Measurements from ENCODE around the gene SP1. TPM values are rescaled to one million over a fixed set of nuclear protein-coding genes. Genes with fewer than 3 reads are reported as not detected.

SP1 gene
- total and polyA plus RNA-seq, 9 of the 15 experiments (the other 6 are each of a cell fraction or from before 2014, with no cell fraction given), result 8.0 to 65.5 (median 41.6) TPM

DNA sequence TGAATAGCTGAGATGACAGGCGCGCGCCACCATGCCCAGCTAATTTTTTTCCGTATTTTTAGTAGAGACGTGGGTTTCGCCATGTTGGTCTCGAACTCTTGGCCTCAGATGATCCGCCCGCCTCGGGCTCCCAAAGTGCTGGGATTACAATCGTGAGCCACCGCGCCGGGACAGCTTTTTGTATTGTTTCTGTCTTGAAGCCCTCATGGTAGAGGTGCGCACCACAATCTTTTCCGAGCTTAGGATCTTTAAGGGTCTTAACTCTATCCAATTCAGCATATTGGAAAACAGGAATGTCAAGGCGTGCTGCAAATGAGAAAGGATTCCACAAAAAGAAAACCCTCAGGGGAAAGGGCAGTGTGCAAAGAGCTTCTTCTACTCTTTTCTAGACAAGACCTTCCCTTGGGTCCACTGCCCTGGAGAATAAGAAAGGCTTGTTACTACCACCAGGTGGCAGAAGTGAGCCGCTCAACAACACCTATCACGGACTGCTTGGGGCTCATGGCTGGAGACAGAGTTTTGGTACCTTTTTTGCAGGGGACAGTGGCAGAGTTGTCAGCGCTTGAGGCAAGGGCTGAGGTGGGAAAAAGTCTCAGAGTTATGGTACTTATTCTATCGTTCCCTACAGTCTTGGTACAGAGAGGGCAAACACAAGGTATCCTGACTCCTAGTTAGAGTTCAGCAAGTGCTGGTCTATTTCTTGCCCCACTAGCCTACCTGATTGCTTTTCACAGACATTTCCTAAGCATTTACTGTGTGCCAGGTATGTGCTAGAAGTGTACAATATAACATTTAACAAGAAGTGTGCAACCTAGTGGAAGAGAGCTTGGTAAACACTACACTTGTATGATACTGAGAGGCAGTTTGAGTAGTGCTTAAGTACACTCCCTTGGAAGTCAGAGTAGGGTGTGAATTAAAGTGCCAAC is 27.4 kb upstream of the SP1 start:
- H2AFZ ChIP-seq (ENCODE audit: low read depth, low read length), result peak overlapping the region; percentile 90
- ATAC-seq (peak; percentile 95), DNase-seq (ENCODE audit: extremely low read depth in 1 of 4, low spot score in 3 of 4) (peak; percentile 71 to 93 (median 74)), FAIRE-seq (peak; percentile 95)
- no peak overlapping the region for H3K27ac ChIP-seq (ENCODE audit: extremely low read depth, low read depth, low read length)
- H3K79me2 ChIP-seq (ENCODE audit: control insufficient read depth, insufficient read depth, low read length), result no peaks in the 10 kb centered on the region
- peak overlapping the region; percentile 39 to 43; a peak in 2 of 4 replicates for H3K9ac ChIP-seq (ENCODE audit: insufficient read depth in 1 of 2, low read depth in 2 of 2, low read length in 2 of 2)
- ChIA-PET CTCF (ENCODE audit: low intra/inter-chr PET ratio) (interaction anchor here (0.6 to 4.3 kb wide), 10 partner anchors 29 to 306 kb away, joined by 3 to 43 read pairs (median 5); partner anchors contain the start of genes AMHR2, NPFF, PCBP2 and SP1), POLR2A (interaction anchor here (0.6 to 1.5 kb wide), 17 partner anchors 13 to 195 kb away, joined by 3 to 9 read pairs (median 4); partner anchors contain the start of genes AMHR2, SP7 and TARBP2)
- H3K36me3 ChIP-seq (ENCODE audit: control insufficient read depth, insufficient read depth, low read length), result no peaks in the 10 kb centered on the region
- no peak overlapping the region for H3K4me3 ChIP-seq
- H3K9me3 ChIP-seq (replicated peaks; ENCODE audit: control insufficient read depth, insufficient read depth, low read depth, low read length), result no peaks in the 10 kb centered on the region
- BruUV-seq (replicated peaks), result no TSS peak
- intact Hi-C loops (cut with micrococcal nuclease), result loop anchor here (1.0 kb wide), 4 partner anchors 30 to 156 kb away; no protein-coding TSS in a partner anchor
- no peaks in the 10 kb centered on the region for H3K9me1 ChIP-seq (ENCODE audit: control insufficient read depth, insufficient read depth, low read length)
- H4K20me1 ChIP-seq (replicated peaks; ENCODE audit: control insufficient read depth, insufficient read depth, low read length), result no peaks in the 10 kb centered on the region
- in situ Hi-C loops (cut with MboI), result no loop called here
- 46% methylated on average over 21 of the region's 21 CpGs for WGBS (ENCODE audit: insufficient coverage, low coverage, missing lambda C conversion rate)
- H3K4me1 ChIP-seq (replicated peaks in 1 of 2; ENCODE audit: control insufficient read depth in 2 of 2, insufficient read depth in 2 of 2, low read length in 2 of 2), result peaks cover 12 to 17% of the 10 kb centered on the region in 2 experiments
- H3K4me2 ChIP-seq (ENCODE audit: insufficient read depth, low read length), result peak overlapping the region; percentile 42; the same call in 1 of the 2 replicates
- H3K27me3 ChIP-seq (ENCODE audit: control insufficient read depth in 2 of 2, insufficient read depth in 2 of 2, low read length in 2 of 2), result no peaks in the 10 kb centered on the region
- TF ChIP-seq, protein P1, sequence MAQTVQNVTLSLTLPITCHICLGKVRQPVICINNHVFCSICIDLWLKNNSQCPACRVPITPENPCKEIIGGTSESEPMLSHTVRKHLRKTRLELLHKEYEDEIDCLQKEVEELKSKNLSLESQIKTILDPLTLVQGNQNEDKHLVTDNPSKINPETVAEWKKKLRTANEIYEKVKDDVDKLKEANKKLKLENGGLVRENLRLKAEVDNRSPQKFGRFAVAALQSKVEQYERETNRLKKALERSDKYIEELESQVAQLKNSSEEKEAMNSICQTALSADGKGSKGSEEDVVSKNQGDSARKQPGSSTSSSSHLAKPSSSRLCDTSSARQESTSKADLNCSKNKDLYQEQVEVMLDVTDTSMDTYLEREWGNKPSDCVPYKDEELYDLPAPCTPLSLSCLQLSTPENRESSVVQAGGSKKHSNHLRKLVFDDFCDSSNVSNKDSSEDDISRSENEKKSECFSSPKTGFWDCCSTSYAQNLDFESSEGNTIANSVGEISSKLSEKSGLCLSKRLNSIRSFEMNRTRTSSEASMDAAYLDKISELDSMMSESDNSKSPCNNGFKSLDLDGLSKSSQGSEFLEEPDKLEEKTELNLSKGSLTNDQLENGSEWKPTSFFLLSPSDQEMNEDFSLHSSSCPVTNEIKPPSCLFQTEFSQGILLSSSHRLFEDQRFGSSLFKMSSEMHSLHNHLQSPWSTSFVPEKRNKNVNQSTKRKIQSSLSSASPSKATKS (CRISPR knock-in tag; IDR thresholded peaks at IDR 0.05), result no peak
- no peak for TF ChIP-seq ARHGAP35 (IDR thresholded peaks at IDR 0.05; ENCODE audit: partially characterized antibody)
- TF ChIP-seq, protein P2, sequence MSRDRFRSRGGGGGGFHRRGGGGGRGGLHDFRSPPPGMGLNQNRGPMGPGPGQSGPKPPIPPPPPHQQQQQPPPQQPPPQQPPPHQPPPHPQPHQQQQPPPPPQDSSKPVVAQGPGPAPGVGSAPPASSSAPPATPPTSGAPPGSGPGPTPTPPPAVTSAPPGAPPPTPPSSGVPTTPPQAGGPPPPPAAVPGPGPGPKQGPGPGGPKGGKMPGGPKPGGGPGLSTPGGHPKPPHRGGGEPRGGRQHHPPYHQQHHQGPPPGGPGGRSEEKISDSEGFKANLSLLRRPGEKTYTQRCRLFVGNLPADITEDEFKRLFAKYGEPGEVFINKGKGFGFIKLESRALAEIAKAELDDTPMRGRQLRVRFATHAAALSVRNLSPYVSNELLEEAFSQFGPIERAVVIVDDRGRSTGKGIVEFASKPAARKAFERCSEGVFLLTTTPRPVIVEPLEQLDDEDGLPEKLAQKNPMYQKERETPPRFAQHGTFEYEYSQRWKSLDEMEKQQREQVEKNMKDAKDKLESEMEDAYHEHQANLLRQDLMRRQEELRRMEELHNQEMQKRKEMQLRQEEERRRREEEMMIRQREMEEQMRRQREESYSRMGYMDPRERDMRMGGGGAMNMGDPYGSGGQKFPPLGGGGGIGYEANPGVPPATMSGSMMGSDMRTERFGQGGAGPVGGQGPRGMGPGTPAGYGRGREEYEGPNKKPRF (IDR thresholded peaks at IDR 0.05; ENCODE audit: low read depth, low read length), result no peak
- no peak; the same call in 1 of the 2 replicates for TF ChIP-seq NR2C2 (CRISPR knock-in tag; IDR thresholded peaks at IDR 0.05)
- TF ChIP-seq NR2C2 (tag; IDR thresholded peaks at IDR 0.05), result no peak
- TF ChIP-seq ZNF282 (CRISPR knock-in tag; IDR thresholded peaks at IDR 0.05), result no peak
- 0 out of 2 replicates have a peak, but pooled peaks have one; percentile 36 for TF ChIP-seq SOX6 (IDR thresholded peaks at IDR 0.05)
- TF ChIP-seq, protein P3, sequence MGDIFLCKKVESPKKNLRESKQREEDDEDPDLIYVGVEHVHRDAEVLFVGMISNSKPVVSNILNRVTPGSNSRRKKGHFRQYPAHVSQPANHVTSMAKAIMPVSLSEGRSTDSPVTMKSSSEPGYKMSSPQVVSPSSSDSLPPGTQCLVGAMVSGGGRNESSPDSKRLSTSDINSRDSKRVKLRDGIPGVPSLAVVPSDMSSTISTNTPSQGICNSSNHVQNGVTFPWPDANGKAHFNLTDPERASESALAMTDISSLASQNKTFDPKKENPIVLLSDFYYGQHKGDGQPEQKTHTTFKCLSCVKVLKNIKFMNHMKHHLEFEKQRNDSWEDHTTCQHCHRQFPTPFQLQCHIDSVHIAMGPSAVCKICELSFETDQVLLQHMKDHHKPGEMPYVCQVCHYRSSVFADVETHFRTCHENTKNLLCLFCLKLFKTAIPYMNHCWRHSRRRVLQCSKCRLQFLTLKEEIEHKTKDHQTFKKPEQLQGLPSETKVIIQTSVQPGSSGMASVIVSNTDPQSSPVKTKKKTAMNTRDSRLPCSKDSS (IDR thresholded peaks at IDR 0.05; ENCODE audit: low read depth, partially characterized antibody), result no peak
- TF ChIP-seq RCOR1 (IDR thresholded peaks at IDR 0.05; ENCODE audit: borderline replicate concordance in 1 of 2, low read depth in 2 of 2, low read length in 2 of 2), result no peak
- TF ChIP-seq L3MBTL2 (IDR thresholded peaks at IDR 0.05), result peak; percentile 75
- TF ChIP-seq MEIS2 (IDR thresholded peaks at IDR 0.05; ENCODE audit: partially characterized antibody), result peak; percentile 5
